K562 (cell line): Measurements from ENCODE around the gene MT1A. TPM values are rescaled to one million over a fixed set of nuclear protein-coding genes. Genes with fewer than 3 reads are reported as not detected.
A peak's percentile ranks its signal among the peaks of the same experiment; 100 is the strongest.

Experiments
- CBX8 ChIP-seq: fragments of 200-600 bp; sonication (generic); IDR thresholded peaks from 2 replicates; pipeline ENCODE4 v1.6.1; 2012; ENCODE audit warnings: borderline replicate concordance, mixed run types, low read depth, mild to moderate bottlenecking, moderate library complexity, mixed read lengths, low read length, control low read depth, inconsistent platforms; ENCODE audit not compliant: poor library complexity, severe bottlenecking; ENCODE audit errors: extremely low read depth
- EHMT2 ChIP-seq: fragments of 450-650 bp; IDR thresholded peaks from 2 replicates; pipeline ENCODE4 v1.6.1; 2018; ENCODE audit warnings: antibody characterized with exemption
- FUS ChIP-seq: fragments of 200-400 bp; formaldehyde crosslinking; optimal IDR thresholded peaks from 2 replicates; pipeline ENCODE3; 2017; ENCODE audit warnings: low read depth, low read length
- KAT7 ChIP-seq: sonication (generic); formaldehyde crosslinking; IDR thresholded peaks from 2 replicates; pipeline ENCODE4 v1.8.0; 2022; ENCODE audit warnings: missing genetic modification reagents, mild to moderate bottlenecking, borderline replicate concordance
- PPARD ChIP-seq: fragments of 250-450 bp; sonication (Bioruptor Pico); IDR thresholded peaks from 2 replicates; pipeline ENCODE4 v1.8.0; 2022; ENCODE audit warnings: inconsistent platforms, mild to moderate bottlenecking, moderate library complexity
- SMARCB1 ChIP-seq: IDR thresholded peaks from 2 replicates; pipeline ENCODE4 v1.6.1; 2011; ENCODE audit warnings: improper control_type of control experiment, low read depth; ENCODE audit not compliant: insufficient read length
- SNRNP70 ChIP-seq: fragments of 200-400 bp; formaldehyde crosslinking; optimal IDR thresholded peaks from 2 replicates; pipeline ENCODE3; 2017; ENCODE audit warnings: low read depth, low read length
- SP2 ChIP-seq: IDR thresholded peaks from 2 replicates; pipeline ENCODE4 v1.6.1; 2011; ENCODE audit warnings: mild to moderate bottlenecking, low read depth, low read length, moderate library complexity; ENCODE audit not compliant: poor library complexity, severe bottlenecking; ENCODE audit errors: extremely low read depth
- ZNF445 ChIP-seq: fragments of 250-450 bp; sonication (Bioruptor Pico); IDR thresholded peaks from 2 replicates; pipeline ENCODE4 v1.4.0; 2020; ENCODE audit warnings: low read depth, mild to moderate bottlenecking, moderate library complexity
- ZNF561 ChIP-seq: fragments of 450-650 bp; formaldehyde crosslinking; conservative IDR thresholded peaks from 2 replicates; pipeline ENCODE4 v1.4.0; 2020; ENCODE audit warnings: mild to moderate bottlenecking, moderate library complexity
- ZNF583 ChIP-seq: fragments of 250-450 bp; sonication (Bioruptor Pico); IDR thresholded peaks from 2 replicates; pipeline ENCODE4 v1.4.0; 2020
- ZNF75A ChIP-seq: fragments of 450-650 bp; formaldehyde crosslinking; IDR thresholded peaks from 2 replicates; pipeline ENCODE4 v1.4.0; 2020; ENCODE audit warnings: mild to moderate bottlenecking
- ZNF77 ChIP-seq: fragments of 250-450 bp; sonication (Bioruptor Pico); IDR thresholded peaks from 2 replicates; pipeline ENCODE4 v1.5.0; 2020
- polyA plus RNA-seq, 8 experiments: library from polyadenylated mRNA; depleted of rRNA in 4 of 8; stranded (reverse) in 5 of 8; unstranded in 3 of 8; fragments of >200 nt; fragmentation: Nextera tagmentation in 2 of 8; fragmentation: Illumina TruSeq in 1 of 8; extraction: Ambion mirVana in 2 of 8; extraction: Trizol in 1 of 8; gene quantifications; 2 replicates each; pipeline versions ENCODE4 v1.2.1 to v1.2.3, GENCODE V29; 2011 to 2014; ENCODE audit warnings: inconsistent platforms in 1 of 8, missing spikeins in 1 of 8
- total RNA-seq, 7 experiments: library from RNA; depleted of rRNA in 6 of 7; stranded (reverse); fragments of >200 nt in 6 of 7; fragmentation: Illumina TruSeq in 2 of 7; extraction: Trizol in 2 of 7; gene quantifications; 2 replicates each; pipeline versions ENCODE4 v1.2.1 to v1.2.3, GENCODE V29; 2011 to 2021; ENCODE audit warnings: low replicate concordance in 1 of 7
- TF ChIP-seq, protein P1 (sequence below): fragments of 250-450 bp; sonication (Bioruptor Pico); IDR thresholded peaks from 2 replicates; pipeline ENCODE4 v1.8.0; 2022; ENCODE audit warnings: moderate library complexity, mild to moderate bottlenecking, inconsistent platforms
- TF ChIP-seq, protein P2 (sequence below): fragments of 450-650 bp; IDR thresholded peaks from 2 replicates; pipeline ENCODE4 v1.6.1; 2017; ENCODE audit warnings: antibody characterized with exemption
- TF ChIP-seq, protein P3 (sequence below): sonication (generic); formaldehyde crosslinking; IDR thresholded peaks from 2 replicates; pipeline ENCODE4 v1.8.0; 2022; ENCODE audit warnings: missing genetic modification reagents, mild to moderate bottlenecking, moderate library complexity, borderline replicate concordance
- TF ChIP-seq, protein P4 (sequence below): sonication (generic); formaldehyde crosslinking; IDR thresholded peaks from 2 replicates; pipeline ENCODE4 v1.8.0; 2023; ENCODE audit warnings: missing genetic modification reagents, mild to moderate bottlenecking, borderline replicate concordance

Gene MT1A
- total and polyA plus RNA-seq, 9 of the 15 experiments (the other 6 are each of a cell fraction or from before 2014, with no cell fraction given) = 0.23 TPM; not detected in 8

DNA sequence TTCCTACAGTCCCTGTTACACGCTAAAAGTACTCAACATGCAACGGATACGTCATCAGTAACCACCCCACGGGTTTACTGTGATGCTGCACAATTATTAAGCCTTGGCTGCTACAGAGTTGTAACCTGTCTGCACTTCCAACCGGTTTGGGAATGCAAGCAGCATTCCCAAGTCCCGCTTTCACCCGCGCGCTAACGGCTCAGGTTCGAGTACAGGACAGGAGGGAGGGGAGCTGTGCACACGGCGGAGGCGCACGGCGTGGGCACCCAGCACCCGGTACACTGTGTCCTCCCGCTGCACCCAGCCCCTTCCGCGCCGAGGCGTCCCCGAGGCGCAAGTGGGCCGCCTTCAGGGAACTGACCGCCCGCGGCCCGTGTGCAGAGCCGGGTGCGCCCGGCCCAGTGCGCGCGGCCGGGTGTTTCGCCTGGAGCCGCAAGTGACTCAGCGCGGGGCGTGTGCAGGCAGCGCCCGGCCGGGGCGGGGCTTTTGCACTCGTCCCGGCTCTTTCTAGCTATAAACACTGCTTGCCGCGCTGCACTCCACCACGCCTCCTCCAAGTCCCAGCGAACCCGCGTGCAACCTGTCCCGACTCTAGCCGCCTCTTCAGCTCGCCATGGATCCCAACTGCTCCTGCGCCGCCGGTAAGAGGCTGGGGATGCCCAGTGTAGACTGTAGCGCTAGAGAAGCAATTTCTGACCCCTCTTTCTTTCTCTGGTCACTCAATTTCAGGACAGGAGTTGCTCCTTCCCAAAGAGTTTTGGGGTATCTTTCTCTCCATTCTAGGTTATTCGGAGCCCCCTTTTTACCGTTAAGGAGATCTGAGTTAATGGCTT, 30.2 kb upstream of the MT1A start, which contains the start of gene MT2A (continued):
- TF ChIP-seq FUS = no peak
- TF ChIP-seq, protein P1, sequence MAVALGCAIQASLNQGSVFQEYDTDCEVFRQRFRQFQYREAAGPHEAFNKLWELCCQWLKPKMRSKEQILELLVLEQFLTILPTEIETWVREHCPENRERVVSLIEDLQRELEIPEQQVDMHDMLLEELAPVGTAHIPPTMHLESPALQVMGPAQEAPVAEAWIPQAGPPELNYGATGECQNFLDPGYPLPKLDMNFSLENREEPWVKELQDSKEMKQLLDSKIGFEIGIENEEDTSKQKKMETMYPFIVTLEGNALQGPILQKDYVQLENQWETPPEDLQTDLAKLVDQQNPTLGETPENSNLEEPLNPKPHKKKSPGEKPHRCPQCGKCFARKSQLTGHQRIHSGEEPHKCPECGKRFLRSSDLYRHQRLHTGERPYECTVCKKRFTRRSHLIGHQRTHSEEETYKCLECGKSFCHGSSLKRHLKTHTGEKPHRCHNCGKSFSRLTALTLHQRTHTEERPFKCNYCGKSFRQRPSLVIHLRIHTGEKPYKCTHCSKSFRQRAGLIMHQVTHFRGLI (CRISPR knock-in tag) = no peak
- TF ChIP-seq ZNF561 (CRISPR knock-in tag) = no peak
- no peak for TF ChIP-seq EHMT2
- TF ChIP-seq, protein P2, sequence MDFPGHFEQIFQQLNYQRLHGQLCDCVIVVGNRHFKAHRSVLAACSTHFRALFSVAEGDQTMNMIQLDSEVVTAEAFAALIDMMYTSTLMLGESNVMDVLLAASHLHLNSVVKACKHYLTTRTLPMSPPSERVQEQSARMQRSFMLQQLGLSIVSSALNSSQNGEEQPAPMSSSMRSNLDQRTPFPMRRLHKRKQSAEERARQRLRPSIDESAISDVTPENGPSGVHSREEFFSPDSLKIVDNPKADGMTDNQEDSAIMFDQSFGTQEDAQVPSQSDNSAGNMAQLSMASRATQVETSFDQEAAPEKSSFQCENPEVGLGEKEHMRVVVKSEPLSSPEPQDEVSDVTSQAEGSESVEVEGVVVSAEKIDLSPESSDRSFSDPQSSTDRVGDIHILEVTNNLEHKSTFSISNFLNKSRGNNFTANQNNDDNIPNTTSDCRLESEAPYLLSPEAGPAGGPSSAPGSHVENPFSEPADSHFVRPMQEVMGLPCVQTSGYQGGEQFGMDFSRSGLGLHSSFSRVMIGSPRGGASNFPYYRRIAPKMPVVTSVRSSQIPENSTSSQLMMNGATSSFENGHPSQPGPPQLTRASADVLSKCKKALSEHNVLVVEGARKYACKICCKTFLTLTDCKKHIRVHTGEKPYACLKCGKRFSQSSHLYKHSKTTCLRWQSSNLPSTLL = no peak
- TF ChIP-seq SMARCB1 = no peak
- TF ChIP-seq, protein P3, sequence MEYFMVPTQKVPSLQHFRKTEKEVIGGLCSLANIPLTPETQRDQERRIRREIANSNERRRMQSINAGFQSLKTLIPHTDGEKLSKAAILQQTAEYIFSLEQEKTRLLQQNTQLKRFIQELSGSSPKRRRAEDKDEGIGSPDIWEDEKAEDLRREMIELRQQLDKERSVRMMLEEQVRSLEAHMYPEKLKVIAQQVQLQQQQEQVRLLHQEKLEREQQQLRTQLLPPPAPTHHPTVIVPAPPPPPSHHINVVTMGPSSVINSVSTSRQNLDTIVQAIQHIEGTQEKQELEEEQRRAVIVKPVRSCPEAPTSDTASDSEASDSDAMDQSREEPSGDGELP = peak; percentile 73; the same call in 1 of the 2 replicates
- peak; percentile 28; the same call in 1 of the 2 replicates for TF ChIP-seq ZNF75A (CRISPR knock-in tag)
- TF ChIP-seq CBX8 = no peak
- TF ChIP-seq ZNF583 (CRISPR knock-in tag) = no peak
- TF ChIP-seq, protein P4, sequence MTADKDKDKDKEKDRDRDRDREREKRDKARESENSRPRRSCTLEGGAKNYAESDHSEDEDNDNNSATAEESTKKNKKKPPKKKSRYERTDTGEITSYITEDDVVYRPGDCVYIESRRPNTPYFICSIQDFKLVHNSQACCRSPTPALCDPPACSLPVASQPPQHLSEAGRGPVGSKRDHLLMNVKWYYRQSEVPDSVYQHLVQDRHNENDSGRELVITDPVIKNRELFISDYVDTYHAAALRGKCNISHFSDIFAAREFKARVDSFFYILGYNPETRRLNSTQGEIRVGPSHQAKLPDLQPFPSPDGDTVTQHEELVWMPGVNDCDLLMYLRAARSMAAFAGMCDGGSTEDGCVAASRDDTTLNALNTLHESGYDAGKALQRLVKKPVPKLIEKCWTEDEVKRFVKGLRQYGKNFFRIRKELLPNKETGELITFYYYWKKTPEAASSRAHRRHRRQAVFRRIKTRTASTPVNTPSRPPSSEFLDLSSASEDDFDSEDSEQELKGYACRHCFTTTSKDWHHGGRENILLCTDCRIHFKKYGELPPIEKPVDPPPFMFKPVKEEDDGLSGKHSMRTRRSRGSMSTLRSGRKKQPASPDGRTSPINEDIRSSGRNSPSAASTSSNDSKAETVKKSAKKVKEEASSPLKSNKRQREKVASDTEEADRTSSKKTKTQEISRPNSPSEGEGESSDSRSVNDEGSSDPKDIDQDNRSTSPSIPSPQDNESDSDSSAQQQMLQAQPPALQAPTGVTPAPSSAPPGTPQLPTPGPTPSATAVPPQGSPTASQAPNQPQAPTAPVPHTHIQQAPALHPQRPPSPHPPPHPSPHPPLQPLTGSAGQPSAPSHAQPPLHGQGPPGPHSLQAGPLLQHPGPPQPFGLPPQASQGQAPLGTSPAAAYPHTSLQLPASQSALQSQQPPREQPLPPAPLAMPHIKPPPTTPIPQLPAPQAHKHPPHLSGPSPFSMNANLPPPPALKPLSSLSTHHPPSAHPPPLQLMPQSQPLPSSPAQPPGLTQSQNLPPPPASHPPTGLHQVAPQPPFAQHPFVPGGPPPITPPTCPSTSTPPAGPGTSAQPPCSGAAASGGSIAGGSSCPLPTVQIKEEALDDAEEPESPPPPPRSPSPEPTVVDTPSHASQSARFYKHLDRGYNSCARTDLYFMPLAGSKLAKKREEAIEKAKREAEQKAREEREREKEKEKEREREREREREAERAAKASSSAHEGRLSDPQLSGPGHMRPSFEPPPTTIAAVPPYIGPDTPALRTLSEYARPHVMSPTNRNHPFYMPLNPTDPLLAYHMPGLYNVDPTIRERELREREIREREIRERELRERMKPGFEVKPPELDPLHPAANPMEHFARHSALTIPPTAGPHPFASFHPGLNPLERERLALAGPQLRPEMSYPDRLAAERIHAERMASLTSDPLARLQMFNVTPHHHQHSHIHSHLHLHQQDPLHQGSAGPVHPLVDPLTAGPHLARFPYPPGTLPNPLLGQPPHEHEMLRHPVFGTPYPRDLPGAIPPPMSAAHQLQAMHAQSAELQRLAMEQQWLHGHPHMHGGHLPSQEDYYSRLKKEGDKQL (CRISPR knock-in tag) = no peak
- no peak for TF ChIP-seq ZNF77 (CRISPR knock-in tag)
- TF ChIP-seq KAT7 (CRISPR knock-in tag) = 0 out of 2 replicates have a peak, but pooled peaks have one; percentile 7
- no peak for TF ChIP-seq ZNF445 (CRISPR knock-in tag)
- no peak for TF ChIP-seq SP2
- TF ChIP-seq PPARD = no peak
- TF ChIP-seq SNRNP70 = no peak
